IgD-negative memory B cell (primary cell): ENCODE measurements around the gene DLG2. TPM values are rescaled to one million over a fixed set of nuclear protein-coding genes. Genes with fewer than 3 reads are reported as not detected.
"Not testable (repeated sequence)": the region's sequence is repeated elsewhere in the genome, so short reads cannot be mapped to it uniquely, and the experiment has no call there.

Source experiments
- H3K27ac Mint-ChIP-seq, 3 donors: one replicate each; pipeline ENCODE4 v1.8.0; 2020 to 2022; ENCODE audit warnings: mild to moderate bottlenecking in 3 of 3, mixed read lengths in 3 of 3, moderate library complexity in 1 of 3
- H3K27me3 Mint-ChIP-seq: one replicate; pipeline ENCODE4 v1.8.0; 2021; ENCODE audit warnings: mixed read lengths
- H3K36me3 Mint-ChIP-seq: one replicate; pipeline ENCODE4 v1.8.0; 2020; ENCODE audit warnings: mild to moderate bottlenecking, mixed read lengths
- H3K4me1 Mint-ChIP-seq, 3 donors: one replicate each; pipeline ENCODE4 v1.8.0; 2020 to 2022; ENCODE audit warnings: mixed read lengths in 3 of 3, mild to moderate bottlenecking in 1 of 3
- H3K4me3 Mint-ChIP-seq, 4 donors: one replicate each; pipeline ENCODE4 v1.8.0; 2020 to 2022; ENCODE audit warnings: mild to moderate bottlenecking in 4 of 4, mixed read lengths in 4 of 4, moderate library complexity in 3 of 4
- H3K9me3 Mint-ChIP-seq, 3 donors: one replicate each; pipeline ENCODE4 v1.8.0; 2020 to 2021; ENCODE audit warnings: mixed read lengths in 3 of 3, mild to moderate bottlenecking in 1 of 3
- polyA plus RNA-seq: library from polyadenylated mRNA; unstranded; fragments of 300-500 nt; fragmentation: Illumina TruSeq; gene quantifications from one replicate; pipeline ENCODE4 v1.2.3, GENCODE V29; 2021

DLG2 gene
- polyA plus RNA-seq, 1 donor from 2014 or later: 2.0 TPM

GRCh38 chr11:84339796-84340195 is 1287.3 kb downstream of the DLG2 start:
- H3K27ac Mint-ChIP-seq: no peak overlapping the region

DNA sequence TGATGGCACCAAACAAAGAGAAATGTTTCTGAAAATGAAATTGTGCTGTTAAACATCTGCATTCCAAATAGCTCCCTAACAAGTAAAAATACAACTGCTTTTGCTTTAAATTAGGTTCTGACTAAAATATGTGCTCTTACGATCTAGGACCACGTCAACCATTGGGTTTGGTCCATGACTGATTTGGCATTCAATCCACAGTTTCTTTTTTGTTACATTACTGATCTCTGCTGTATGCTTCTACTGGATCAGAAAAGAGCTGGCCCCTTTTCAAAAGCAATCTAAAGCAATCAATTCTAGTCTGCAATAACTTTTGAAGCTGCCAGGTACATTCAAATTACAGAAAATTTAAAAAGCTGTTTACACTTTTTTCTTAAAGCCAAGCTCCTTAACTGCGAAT is 1293.9 kb downstream of the DLG2 start:
- H3K27ac Mint-ChIP-seq: no peak overlapping the region
- no peaks in the 10 kb centered on the region for H3K4me1 Mint-ChIP-seq
- H3K36me3 Mint-ChIP-seq: no peaks in the 10 kb centered on the region
- H3K27me3 Mint-ChIP-seq: no peaks in the 10 kb centered on the region
- H3K4me3 Mint-ChIP-seq: no peak overlapping the region
- H3K9me3 Mint-ChIP-seq: peaks cover 0 to 4% (median 3%) of the 10 kb centered on the region in 3 donors

More at GRCh38 chr11:84339796-84340195, 1287.3 kb downstream of the DLG2 start:
- H3K27me3 Mint-ChIP-seq: no peaks in the 10 kb centered on the region
- H3K4me1 Mint-ChIP-seq: peaks cover 0 to 4% (median 0%) of the 10 kb centered on the region in 3 donors
- H3K9me3 Mint-ChIP-seq: peaks cover 0 to 2% (median 2%) of the 10 kb centered on the region in 3 donors
- no peak overlapping the region for H3K4me3 Mint-ChIP-seq
- no peaks in the 10 kb centered on the region for H3K36me3 Mint-ChIP-seq

DNA sequence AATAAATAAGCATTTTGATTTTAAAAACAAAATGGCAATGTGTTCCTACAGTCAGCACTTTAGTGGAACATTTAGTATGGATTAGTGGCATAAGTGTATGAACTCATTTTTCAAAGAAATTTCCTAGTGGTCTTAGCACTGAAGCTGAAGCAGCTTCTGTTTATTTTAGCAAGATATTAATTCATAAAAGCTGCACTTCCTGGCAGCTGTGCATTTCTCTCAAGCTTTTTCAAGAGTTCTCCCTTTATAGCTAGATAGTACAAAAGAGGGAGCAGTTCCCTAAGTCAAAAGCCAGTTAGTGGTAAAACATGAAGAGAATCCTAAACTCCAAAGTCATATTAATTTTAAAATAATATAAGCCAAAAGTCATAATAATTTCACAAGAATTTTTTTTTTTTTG is 1304.9 kb downstream of the DLG2 start:
- Mint-ChIP-seq H3K9me3 (peaks cover 0 to 1% (median 0%) of the 10 kb centered on the region in 3 donors), H3K4me1 (no peaks in the 10 kb centered on the region), H3K4me3 (no peak overlapping the region), H3K27ac (no peak overlapping the region), H3K27me3 (no peaks in the 10 kb centered on the region), H3K36me3 (no peaks in the 10 kb centered on the region)

- H3K4me3 Mint-ChIP-seq: no peak overlapping the region
- no peaks in the 10 kb centered on the region for H3K36me3 Mint-ChIP-seq
- H3K9me3 Mint-ChIP-seq: peaks cover 0 to 1% (median 0%) of the 10 kb centered on the region in 3 donors
- no peaks in the 10 kb centered on the region for H3K27me3 Mint-ChIP-seq
- no peak overlapping the region for H3K27ac Mint-ChIP-seq
- H3K4me1 Mint-ChIP-seq: no peaks in the 10 kb centered on the region
Observed at GRCh38 chr11:84319863-84320262, 1307.3 kb downstream of the DLG2 start.

DNA sequence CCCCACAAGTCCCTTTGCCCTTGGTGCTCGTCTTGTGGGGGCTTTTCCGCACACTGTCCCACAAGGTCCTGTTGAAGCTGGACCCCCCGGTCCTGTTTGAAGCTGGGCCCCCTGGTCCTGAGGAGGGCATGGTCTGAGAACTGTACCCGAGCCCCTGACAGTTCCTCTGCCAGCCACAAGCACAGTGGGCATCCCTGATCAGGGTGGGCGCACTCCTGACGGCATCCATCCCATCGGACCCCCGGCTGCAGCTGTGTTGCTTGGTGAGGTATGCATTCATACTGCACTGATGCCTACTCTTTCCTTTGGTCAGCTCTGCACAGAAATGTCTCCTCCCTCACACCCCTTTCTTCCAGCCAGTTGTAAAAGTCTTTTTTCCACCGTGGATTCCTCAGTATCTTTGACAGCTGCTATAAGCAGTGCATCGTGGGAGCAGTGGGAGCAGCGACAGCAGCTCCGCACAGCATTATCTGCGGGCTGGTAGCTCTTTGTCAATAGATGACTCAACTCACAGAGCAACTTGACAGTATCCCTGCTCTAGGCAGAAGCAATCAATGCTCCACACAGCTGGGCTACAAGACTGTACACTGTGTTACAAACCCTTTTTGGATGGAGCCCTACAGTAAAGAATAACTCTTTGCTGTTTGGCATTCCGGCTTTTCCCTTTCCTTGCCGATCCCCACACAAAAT is 1310.1 kb downstream of the DLG2 start:
- Mint-ChIP-seq H3K27ac (no peak overlapping the region), H3K9me3 (peaks cover 0 to 1% (median 0%) of the 10 kb centered on the region in 3 donors), H3K27me3 (no peaks in the 10 kb centered on the region), H3K4me3 (no peak overlapping the region), H3K36me3 (no peaks in the 10 kb centered on the region), H3K4me1 (no peaks in the 10 kb centered on the region)

GRCh38 chr11:84313830-84314359 is 1313.2 kb downstream of the DLG2 start:
- Mint-ChIP-seq H3K36me3 (no peaks in the 10 kb centered on the region), H3K4me1 (no peaks in the 10 kb centered on the region), H3K27me3 (no peaks in the 10 kb centered on the region), H3K4me3 (no peak overlapping the region), H3K9me3 (no peaks in the 10 kb centered on the region), H3K27ac (no peak overlapping the region)

DNA sequence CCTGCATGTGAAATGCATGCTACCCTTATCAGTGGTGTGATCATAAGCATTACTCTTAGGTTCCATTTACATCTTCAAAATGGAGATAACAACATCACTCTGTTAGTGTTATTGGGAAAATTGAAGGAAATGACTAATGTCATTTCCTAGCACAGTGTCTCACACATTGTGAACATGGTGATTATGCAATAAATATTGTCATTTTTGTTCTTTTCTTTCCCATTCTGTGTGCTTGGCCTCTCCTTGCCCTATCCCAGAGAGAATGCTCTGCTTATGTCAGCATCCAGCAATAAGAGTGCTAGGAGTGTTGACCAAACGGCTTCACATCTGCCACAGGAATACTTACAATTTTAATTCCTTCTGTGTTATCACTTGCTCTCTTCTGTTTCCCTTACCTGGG is 1316.9 kb downstream of the DLG2 start:
- Mint-ChIP-seq H3K36me3 (no peaks in the 10 kb centered on the region), H3K27me3 (no peaks in the 10 kb centered on the region), H3K27ac (no peak overlapping the region), H3K4me3 (no peak overlapping the region), H3K4me1 (no peaks in the 10 kb centered on the region), H3K9me3 (no peaks in the 10 kb centered on the region)

GRCh38 chr11:84308491-84308890 is 1318.7 kb downstream of the DLG2 start:
- H3K4me3 Mint-ChIP-seq, H3K9me3 Mint-ChIP-seq, H3K4me1 Mint-ChIP-seq, H3K27ac Mint-ChIP-seq, H3K36me3 Mint-ChIP-seq, H3K27me3 Mint-ChIP-seq: not testable (repeated sequence)

GRCh38 chr11:84300092-84300491 is 1327.1 kb downstream of the DLG2 start:
- Mint-ChIP-seq H3K4me1 (no peaks in the 10 kb centered on the region), H3K4me3 (no peak overlapping the region), H3K36me3 (no peaks in the 10 kb centered on the region), H3K27ac (no peak overlapping the region), H3K9me3 (no peaks in the 10 kb centered on the region), H3K27me3 (no peaks in the 10 kb centered on the region)

DNA sequence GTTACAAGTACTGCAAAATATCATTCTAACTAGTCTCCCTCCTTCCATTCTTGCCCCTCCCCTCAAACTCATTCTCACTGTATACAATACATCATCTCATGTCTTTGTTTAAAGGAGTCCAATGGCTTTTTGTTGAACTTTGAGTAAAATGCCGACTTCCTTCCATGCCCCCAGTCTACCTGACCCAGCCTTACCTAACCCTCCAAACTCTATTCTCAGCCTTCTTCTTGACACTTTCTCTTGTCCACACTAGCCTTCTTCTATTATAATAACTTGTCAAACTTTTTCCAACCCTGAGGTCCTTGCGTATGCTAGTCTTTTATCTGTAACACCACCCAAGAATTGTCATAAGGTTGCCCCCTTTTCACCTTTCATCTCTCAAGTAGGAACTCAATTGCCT is 1329.6 kb downstream of the DLG2 start:
- no peaks in the 10 kb centered on the region for H3K9me3 Mint-ChIP-seq
- no peaks in the 10 kb centered on the region for H3K36me3 Mint-ChIP-seq
- H3K27me3 Mint-ChIP-seq: no peaks in the 10 kb centered on the region
- H3K27ac Mint-ChIP-seq: no peak overlapping the region
- no peaks in the 10 kb centered on the region for H3K4me1 Mint-ChIP-seq
- H3K4me3 Mint-ChIP-seq: no peak overlapping the region

- Mint-ChIP-seq H3K36me3 (no peaks in the 10 kb centered on the region), H3K27ac (no peak overlapping the region), H3K9me3 (no peaks in the 10 kb centered on the region), H3K4me3 (no peak overlapping the region), H3K27me3 (no peaks in the 10 kb centered on the region), H3K4me1 (no peaks in the 10 kb centered on the region)
Observed at GRCh38 chr11:84295815-84296214, 1331.3 kb downstream of the DLG2 start.

DNA sequence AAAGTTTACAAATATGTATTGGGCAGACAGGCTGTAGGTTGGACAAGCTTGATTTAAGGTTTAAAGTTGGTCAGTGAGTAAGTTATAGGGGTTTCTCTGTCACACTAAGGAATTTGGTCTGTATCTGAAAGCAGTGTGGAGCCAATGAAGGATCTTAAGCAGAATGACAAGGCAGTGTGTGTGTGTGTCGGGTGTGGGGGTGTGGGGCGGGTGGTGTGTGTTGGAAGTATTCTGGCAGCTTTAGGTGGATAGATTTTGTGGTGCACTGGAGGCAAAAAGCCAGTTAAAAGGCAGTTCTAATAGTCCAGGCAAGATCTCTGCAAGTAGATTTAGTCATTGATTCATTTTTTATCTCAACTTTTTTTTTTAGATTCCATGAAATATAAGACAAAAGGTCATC is 1334.2 kb downstream of the DLG2 start:
- Mint-ChIP-seq H3K4me1 (no peaks in the 10 kb centered on the region), H3K27ac (no peak overlapping the region), H3K9me3 (no peaks in the 10 kb centered on the region), H3K27me3 (no peaks in the 10 kb centered on the region), H3K4me3 (no peak overlapping the region), H3K36me3 (no peaks in the 10 kb centered on the region)

GRCh38 chr11:84292006-84292405 is 1335.1 kb downstream of the DLG2 start:
- Mint-ChIP-seq H3K27ac (no peak overlapping the region), H3K9me3 (peaks cover 0 to 2% (median 0%) of the 10 kb centered on the region in 3 donors), H3K27me3 (no peaks in the 10 kb centered on the region), H3K4me1 (no peaks in the 10 kb centered on the region), H3K36me3 (no peaks in the 10 kb centered on the region), H3K4me3 (no peak overlapping the region)

GRCh38 chr11:84290647-84291046 is 1336.5 kb downstream of the DLG2 start:
- no peaks in the 10 kb centered on the region for H3K36me3 Mint-ChIP-seq
- peaks cover 0 to 2% (median 0%) of the 10 kb centered on the region in 3 donors for H3K9me3 Mint-ChIP-seq
- H3K27ac Mint-ChIP-seq: no peak overlapping the region
- H3K27me3 Mint-ChIP-seq: no peaks in the 10 kb centered on the region
- H3K4me3 Mint-ChIP-seq: no peak overlapping the region
- H3K4me1 Mint-ChIP-seq: no peaks in the 10 kb centered on the region

GRCh38 chr11:84289381-84289906 is 1337.7 kb downstream of the DLG2 start:
- Mint-ChIP-seq H3K4me1 (no peaks in the 10 kb centered on the region), H3K9me3 (peaks cover 0 to 2% (median 0%) of the 10 kb centered on the region in 3 donors), H3K27me3 (no peaks in the 10 kb centered on the region)

DNA sequence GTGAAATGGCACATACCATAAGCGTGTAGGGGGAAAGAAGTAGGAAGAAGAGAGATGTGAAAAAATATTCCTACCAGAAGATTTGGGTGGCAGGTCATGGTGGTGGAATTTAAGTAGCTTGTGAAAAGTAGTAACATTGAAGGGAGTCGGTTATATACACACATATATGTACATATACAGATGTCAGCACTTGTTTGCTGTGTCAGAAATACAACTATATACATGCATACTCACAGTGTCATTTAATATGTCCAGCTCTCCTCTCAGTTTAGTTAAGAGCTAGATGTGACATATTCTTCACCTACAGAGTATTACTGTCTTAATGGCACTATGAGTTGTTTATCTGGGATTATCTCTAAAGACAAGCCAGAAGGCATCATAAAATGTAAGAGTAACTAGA is 1353.6 kb downstream of the DLG2 start:
- Mint-ChIP-seq H3K4me1 (no peaks in the 10 kb centered on the region), H3K27me3 (no peaks in the 10 kb centered on the region), H3K4me3 (no peak overlapping the region), H3K27ac (no peak overlapping the region), H3K9me3 (peaks cover 0 to 1% (median 0%) of the 10 kb centered on the region in 3 donors), H3K36me3 (no peaks in the 10 kb centered on the region)

More at GRCh38 chr11:84289381-84289906, 1337.7 kb downstream of the DLG2 start:
- Mint-ChIP-seq H3K27ac (no peak overlapping the region), H3K4me3 (no peak overlapping the region), H3K36me3 (no peaks in the 10 kb centered on the region)
